ENCODE data around the gene PROP1. TPM values are rescaled to one million over a fixed set of nuclear protein-coding genes. Genes with fewer than 3 reads are reported as not detected.

Gene PROP1
- total and polyA plus RNA-seq, 2 of the 4 experiments (the other 2 are of a cell fraction): not detected

GRCh38 chr5:177957241-177957640, 38.8 kb downstream of the PROP1 start:
- Histone ChIP-seq H4K8ac (ENCODE audit: low read depth in 2 of 2, low read length in 2 of 2) (no peak overlapping the region), H2BK120ac (ENCODE audit: low read depth, low read length) (no peak overlapping the region), H3K4me2 (ENCODE audit: low read depth, low read length) (no peak overlapping the region), H4K20me1 (ENCODE audit: insufficient read depth, low read length) (no peaks in the 10 kb centered on the region), H3K27me3 (ENCODE audit: control insufficient read depth, insufficient read depth, low read length) (no peaks in the 10 kb centered on the region; the same call in 1 of the 2 replicates), H3K79me1 (ENCODE audit: low read depth in 1 of 2, low read length in 2 of 2) (no peaks in the 10 kb centered on the region), H3K36me3 (ENCODE audit: control insufficient read depth, insufficient read depth, low read length) (no peaks in the 10 kb centered on the region), H3K9me3 (ENCODE audit: control insufficient read depth, insufficient read depth, low read length) (peaks cover 3% of the 10 kb centered on the region), H3K27ac (ENCODE audit: insufficient read depth, low read length) (no peak overlapping the region), H3K9ac (ENCODE audit: low read depth, low read length) (no peak overlapping the region), H4K5ac (ENCODE audit: low read depth, low read length) (no peak overlapping the region), H2AK9ac (replicated peaks; ENCODE audit: low read depth, low read length, poor library complexity) (peak overlapping the region; percentile 77), H2BK5ac (ENCODE audit: low read depth, low read length, poor library complexity, severe bottlenecking) (no peak overlapping the region), H3K56ac (ENCODE audit: extremely low read depth, insufficient read depth, low read length) (no peak overlapping the region), H2AK5ac (ENCODE audit: low read depth, low read length) (no peak overlapping the region), H2BK15ac (ENCODE audit: low read depth, low read length) (no peak overlapping the region), H2AFZ (replicated peaks; ENCODE audit: low read length, poor library complexity) (peak overlapping the region; percentile 43), H3K18ac (ENCODE audit: low read depth, low read length) (no peak overlapping the region), H3K14ac (replicated peaks; ENCODE audit: low read depth, low read length) (no peak overlapping the region), H2BK20ac (ENCODE audit: low read depth, low read length) (no peak overlapping the region), H3K9me1 (ENCODE audit: insufficient read depth, low read length) (no peaks in the 10 kb centered on the region; the same call in 1 of the 2 replicates), H3K4me3 (ENCODE audit: insufficient read depth, low read depth, low read length) (no peak overlapping the region), H3K4ac (ENCODE audit: low read depth, low read length) (no peak overlapping the region), H4K91ac (ENCODE audit: insufficient read depth, low read depth, low read length) (no peak overlapping the region), H3K4me1 (ENCODE audit: control insufficient read depth, insufficient read depth, low read length) (no peaks in the 10 kb centered on the region), H3K23ac (ENCODE audit: low read depth, low read length) (no peak overlapping the region)
- no peak for DNase-seq
- no TSS peak for BruUV-seq (replicated peaks)
- 90% methylated on average over 2 of the region's 7 CpGs; no CpG with 5 or more reads in 1 of the 2 experiments for WGBS, 2 experiments (ENCODE audit: extremely low coverage in 2 of 2, insufficient read length in 1 of 2)
- dilution Hi-C loops (cut with HindIII; ENCODE audit: low sequenced_read_pairs, unreplicated experiment): no loop called here
- in situ Hi-C loops (cut with MboI; ENCODE audit: low sequenced_read_pairs): no loop called here
- POLR2A ChIA-PET (ENCODE audit: unreplicated experiment): no interaction called here
- ATAC-seq (ENCODE audit: low read depth): no peak
- no peak for TF ChIP-seq CEBPB (IDR thresholded peaks at IDR 0.05; ENCODE audit: low read depth, low read length)
- no peak for TF ChIP-seq MXI1 (IDR thresholded peaks at IDR 0.05; ENCODE audit: borderline replicate concordance, low read depth, low read length)
- no peak for TF ChIP-seq BHLHE40 (IDR thresholded peaks at IDR 0.05; ENCODE audit: low read depth, low read length)
- TF ChIP-seq, protein P1, sequence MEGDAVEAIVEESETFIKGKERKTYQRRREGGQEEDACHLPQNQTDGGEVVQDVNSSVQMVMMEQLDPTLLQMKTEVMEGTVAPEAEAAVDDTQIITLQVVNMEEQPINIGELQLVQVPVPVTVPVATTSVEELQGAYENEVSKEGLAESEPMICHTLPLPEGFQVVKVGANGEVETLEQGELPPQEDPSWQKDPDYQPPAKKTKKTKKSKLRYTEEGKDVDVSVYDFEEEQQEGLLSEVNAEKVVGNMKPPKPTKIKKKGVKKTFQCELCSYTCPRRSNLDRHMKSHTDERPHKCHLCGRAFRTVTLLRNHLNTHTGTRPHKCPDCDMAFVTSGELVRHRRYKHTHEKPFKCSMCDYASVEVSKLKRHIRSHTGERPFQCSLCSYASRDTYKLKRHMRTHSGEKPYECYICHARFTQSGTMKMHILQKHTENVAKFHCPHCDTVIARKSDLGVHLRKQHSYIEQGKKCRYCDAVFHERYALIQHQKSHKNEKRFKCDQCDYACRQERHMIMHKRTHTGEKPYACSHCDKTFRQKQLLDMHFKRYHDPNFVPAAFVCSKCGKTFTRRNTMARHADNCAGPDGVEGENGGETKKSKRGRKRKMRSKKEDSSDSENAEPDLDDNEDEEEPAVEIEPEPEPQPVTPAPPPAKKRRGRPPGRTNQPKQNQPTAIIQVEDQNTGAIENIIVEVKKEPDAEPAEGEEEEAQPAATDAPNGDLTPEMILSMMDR (conservative IDR thresholded peaks at IDR 0.05; ENCODE audit: low read depth, low read length): no peak
- no peak for TF ChIP-seq NFE2L2 (IDR thresholded peaks at IDR 0.05; ENCODE audit: low read depth, low read length)
- TF ChIP-seq MAZ (IDR thresholded peaks at IDR 0.05; ENCODE audit: borderline replicate concordance, low read depth, low read length): no peak
- TF ChIP-seq RFX5 (IDR thresholded peaks at IDR 0.05; ENCODE audit: low read depth, low read length): no peak
- TF ChIP-seq, protein P2, sequence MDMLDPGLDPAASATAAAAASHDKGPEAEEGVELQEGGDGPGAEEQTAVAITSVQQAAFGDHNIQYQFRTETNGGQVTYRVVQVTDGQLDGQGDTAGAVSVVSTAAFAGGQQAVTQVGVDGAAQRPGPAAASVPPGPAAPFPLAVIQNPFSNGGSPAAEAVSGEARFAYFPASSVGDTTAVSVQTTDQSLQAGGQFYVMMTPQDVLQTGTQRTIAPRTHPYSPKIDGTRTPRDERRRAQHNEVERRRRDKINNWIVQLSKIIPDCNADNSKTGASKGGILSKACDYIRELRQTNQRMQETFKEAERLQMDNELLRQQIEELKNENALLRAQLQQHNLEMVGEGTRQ (IDR thresholded peaks at IDR 0.05; ENCODE audit: low read depth, low read length): no peak
- no peak for TF ChIP-seq FOS (IDR thresholded peaks at IDR 0.05; ENCODE audit: low read depth, low read length)
- no peak for TF ChIP-seq POLR2A (IDR thresholded peaks at IDR 0.05; ENCODE audit: low read depth, low read length)
- no peak for TF ChIP-seq SMC3 (IDR thresholded peaks at IDR 0.05; ENCODE audit: low read depth, low read length)
- CTCF ChIA-PET: no interaction called here
- intact Hi-C loops (cut with micrococcal nuclease): no loop called here
